C4-2B (cell line): Measurements from ENCODE around the gene ERBB3.

Experiments
- ZFX ChIP-seq: fragments of 450-650 bp; IDR thresholded peaks from 2 replicates; pipeline ENCODE4 v1.6.1; 2017
- TF ChIP-seq, protein P1 (sequence below): fragments of 450-650 bp; conservative IDR thresholded peaks from 2 replicates; pipeline ENCODE4 v1.5.1; 2017; ENCODE audit warnings: mild to moderate bottlenecking

DNA sequence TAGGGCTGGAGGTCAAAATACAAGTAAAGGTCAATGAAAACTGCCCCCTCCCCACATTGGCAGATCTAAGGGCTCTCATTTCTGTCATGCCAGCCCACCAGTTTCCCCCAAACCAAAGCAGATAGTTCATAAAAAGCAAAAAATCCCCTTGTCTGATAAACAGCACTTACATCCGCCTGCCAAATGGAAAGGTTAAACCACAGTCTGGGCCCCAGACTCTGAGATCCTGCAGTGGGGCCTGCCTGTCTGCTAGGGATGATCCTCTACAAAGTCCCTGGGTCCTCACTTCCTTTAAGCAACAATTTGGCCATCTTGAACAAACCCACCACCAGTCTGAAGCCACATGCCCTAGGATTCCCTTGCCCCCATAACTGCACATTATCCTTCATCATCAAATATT is 48.0 kb upstream of the ERBB3 start:
- TF ChIP-seq, protein P1, sequence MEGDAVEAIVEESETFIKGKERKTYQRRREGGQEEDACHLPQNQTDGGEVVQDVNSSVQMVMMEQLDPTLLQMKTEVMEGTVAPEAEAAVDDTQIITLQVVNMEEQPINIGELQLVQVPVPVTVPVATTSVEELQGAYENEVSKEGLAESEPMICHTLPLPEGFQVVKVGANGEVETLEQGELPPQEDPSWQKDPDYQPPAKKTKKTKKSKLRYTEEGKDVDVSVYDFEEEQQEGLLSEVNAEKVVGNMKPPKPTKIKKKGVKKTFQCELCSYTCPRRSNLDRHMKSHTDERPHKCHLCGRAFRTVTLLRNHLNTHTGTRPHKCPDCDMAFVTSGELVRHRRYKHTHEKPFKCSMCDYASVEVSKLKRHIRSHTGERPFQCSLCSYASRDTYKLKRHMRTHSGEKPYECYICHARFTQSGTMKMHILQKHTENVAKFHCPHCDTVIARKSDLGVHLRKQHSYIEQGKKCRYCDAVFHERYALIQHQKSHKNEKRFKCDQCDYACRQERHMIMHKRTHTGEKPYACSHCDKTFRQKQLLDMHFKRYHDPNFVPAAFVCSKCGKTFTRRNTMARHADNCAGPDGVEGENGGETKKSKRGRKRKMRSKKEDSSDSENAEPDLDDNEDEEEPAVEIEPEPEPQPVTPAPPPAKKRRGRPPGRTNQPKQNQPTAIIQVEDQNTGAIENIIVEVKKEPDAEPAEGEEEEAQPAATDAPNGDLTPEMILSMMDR = no peak
- no peak for TF ChIP-seq ZFX
